ENCODE measurements around the gene PCDHGA8.
"Not testable (repeated sequence)": the region's sequence is repeated elsewhere in the genome, so short reads cannot be mapped to it uniquely, and the experiment has no call there.

PCDHGA8 gene

DNA sequence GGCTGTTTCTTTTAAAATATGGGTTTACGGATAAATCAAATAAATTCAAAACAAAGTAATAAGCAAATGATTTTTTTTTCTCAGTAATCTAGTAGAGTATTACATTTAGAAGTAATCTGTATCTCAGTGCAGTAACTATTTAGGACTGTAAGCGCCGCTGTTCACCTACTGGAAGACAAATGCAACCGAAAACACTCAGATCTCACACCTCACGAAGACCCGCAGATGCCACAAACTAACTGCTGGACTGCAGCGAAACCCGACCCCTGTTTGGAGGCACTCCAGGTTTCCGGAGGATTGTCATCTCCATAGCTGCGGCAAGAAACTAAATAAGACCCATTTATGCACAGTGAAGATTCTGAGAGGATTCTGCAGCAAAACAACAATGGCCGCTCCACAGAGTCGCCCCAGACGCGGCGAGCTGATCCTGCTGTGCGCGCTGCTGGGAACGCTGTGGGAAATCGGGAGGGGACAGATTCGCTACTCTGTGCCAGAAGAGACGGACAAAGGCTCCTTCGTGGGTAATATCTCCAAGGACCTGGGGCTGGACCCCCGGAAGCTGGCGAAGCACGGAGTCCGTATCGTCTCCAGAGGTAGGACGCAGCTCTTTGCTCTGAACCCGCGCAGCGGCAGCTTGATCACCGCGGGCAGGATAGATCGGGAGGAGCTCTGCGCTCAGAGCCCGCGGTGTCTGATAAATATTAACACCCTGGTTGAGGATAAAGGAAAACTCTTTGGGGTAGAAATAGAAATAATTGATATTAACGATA, at the start of gene PCDHGA8:
TSS of gene PCDHGA8 (plus strand) at position 205 of the 770 bp plus-strand sequence. CDS start at position 386, 181 bp downstream.
- H3K4me3 ChIP-seq (ENCODE audit: low read depth, low read length) = no peak within 1 kb of the TSS
- TF ChIP-seq, protein P1, sequence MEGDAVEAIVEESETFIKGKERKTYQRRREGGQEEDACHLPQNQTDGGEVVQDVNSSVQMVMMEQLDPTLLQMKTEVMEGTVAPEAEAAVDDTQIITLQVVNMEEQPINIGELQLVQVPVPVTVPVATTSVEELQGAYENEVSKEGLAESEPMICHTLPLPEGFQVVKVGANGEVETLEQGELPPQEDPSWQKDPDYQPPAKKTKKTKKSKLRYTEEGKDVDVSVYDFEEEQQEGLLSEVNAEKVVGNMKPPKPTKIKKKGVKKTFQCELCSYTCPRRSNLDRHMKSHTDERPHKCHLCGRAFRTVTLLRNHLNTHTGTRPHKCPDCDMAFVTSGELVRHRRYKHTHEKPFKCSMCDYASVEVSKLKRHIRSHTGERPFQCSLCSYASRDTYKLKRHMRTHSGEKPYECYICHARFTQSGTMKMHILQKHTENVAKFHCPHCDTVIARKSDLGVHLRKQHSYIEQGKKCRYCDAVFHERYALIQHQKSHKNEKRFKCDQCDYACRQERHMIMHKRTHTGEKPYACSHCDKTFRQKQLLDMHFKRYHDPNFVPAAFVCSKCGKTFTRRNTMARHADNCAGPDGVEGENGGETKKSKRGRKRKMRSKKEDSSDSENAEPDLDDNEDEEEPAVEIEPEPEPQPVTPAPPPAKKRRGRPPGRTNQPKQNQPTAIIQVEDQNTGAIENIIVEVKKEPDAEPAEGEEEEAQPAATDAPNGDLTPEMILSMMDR (IDR thresholded peaks at IDR 0.05; ENCODE audit: borderline replicate concordance, insufficient read depth, low read depth, low read length) = peak; percentile 8; the same call in 1 of the 2 replicates

DNA sequence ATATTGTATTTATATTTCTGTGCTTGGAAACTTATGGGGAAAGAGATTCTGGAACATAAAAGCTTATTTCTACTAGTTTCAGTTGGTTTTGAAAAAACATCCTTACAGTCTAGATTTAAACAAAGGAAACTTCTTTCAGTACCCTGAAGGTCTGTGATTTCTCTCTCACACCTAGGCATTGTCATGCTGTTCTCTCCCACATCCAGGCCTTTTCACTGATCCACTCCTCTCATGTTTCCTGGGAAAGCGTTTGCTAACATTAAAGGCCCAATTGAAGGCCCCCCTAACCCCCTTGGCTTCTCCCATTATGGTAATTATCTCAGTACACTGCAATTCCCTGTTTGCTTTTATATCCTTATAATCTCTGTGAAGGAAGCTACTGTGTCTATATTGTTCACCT, 49.7 kb upstream of the PCDHGA8 start:
- H3K4me3 ChIP-seq (ENCODE audit: low read depth, low read length) = no peak overlapping the region
- TF ChIP-seq, protein P1 (IDR thresholded peaks at IDR 0.05; ENCODE audit: borderline replicate concordance, insufficient read depth, low read depth, low read length) = no peak

DNA sequence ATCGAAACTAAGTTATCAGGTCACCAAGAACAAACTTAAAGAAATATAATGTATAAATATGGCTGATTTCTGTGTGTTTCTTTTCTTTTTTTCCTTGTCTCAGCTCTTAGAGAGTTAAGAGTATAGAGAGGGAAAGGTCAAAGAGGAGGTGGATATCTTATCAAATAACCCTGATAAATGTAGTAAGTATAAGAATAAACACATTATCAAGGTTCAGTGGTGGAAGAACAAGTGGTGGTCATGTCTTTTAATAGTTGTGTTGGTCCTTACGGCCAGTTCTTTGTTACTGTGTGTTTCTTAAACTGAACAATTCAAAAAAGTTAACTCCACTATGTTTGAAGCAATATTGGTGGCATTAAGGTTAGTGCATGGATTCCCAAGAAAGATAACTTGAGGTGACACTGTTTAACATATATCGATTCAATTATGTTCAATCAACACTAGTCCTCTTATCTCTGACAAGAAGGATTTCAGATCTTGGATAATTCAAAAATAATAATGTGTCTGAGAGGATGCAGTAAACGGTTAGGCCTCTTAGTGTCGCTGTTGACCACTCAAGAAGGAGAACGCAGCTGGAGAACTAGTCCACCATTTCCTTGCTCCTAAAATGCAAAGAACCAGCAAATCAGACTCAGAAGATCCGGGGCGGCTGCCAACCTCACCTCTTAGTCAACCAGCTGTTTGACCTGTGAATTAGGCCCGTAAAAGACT, 49.0 kb upstream of the PCDHGA8 start, which contains the start of gene PCDHGA3:
TSS of gene PCDHGA3 (plus strand) at position 588 of the 711 bp plus-strand sequence. CDS start 205 bp downstream, outside the sequence.
- H3K4me3 ChIP-seq (ENCODE audit: low read depth, low read length) = no peak within 1 kb of the TSS
- TF ChIP-seq, protein P1 (IDR thresholded peaks at IDR 0.05; ENCODE audit: borderline replicate concordance, insufficient read depth, low read depth, low read length) = peak; percentile 29; the same call in 1 of the 2 replicates

DNA sequence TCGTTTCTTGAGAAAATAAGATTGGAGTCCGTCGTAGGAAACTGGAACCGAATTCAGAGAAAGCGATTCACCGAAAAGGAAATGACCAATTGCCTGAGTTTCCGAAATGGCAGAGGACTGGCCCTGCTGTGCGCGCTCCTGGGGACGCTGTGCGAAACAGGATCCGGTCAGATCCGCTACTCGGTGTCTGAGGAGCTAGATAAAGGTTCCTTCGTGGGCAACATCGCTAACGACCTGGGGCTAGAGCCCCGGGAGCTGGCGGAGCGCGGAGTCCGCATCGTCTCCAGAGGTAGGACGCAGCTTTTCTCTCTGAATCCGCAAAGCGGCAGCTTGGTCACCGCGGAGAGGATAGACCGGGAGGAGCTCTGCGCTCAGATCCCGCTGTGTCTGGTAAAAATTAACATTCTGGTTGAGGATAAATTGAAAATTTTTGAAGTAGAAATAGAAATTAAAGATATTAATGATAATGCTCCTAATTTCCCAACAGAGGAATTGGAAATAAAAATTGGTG, 48.4 kb upstream of the PCDHGA8 start:
- TF ChIP-seq, protein P1 (IDR thresholded peaks at IDR 0.05; ENCODE audit: borderline replicate concordance, insufficient read depth, low read depth, low read length) = no peak
- no peak overlapping the region for H3K4me3 ChIP-seq (ENCODE audit: low read depth, low read length)

DNA sequence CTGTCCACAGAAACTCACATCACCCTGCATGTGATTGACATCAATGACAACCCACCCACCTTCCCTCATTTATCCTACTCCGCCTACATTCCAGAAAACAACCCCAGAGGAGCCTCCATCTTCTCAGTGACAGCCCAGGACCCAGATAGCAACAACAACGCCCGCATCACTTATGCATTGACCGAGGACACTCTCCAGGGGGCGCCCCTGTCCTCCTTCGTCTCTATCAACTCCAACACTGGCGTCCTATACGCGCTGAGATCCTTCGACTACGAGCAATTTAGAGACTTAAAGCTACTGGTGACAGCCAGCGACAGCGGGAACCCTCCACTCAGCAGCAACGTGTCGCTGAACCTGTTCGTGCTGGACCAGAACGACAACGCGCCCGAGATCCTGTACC, 47.1 kb upstream of the PCDHGA8 start:
- no peak overlapping the region for H3K4me3 ChIP-seq (ENCODE audit: low read depth, low read length)
- TF ChIP-seq, protein P1 (IDR thresholded peaks at IDR 0.05; ENCODE audit: borderline replicate concordance, insufficient read depth, low read depth, low read length) = no peak

DNA sequence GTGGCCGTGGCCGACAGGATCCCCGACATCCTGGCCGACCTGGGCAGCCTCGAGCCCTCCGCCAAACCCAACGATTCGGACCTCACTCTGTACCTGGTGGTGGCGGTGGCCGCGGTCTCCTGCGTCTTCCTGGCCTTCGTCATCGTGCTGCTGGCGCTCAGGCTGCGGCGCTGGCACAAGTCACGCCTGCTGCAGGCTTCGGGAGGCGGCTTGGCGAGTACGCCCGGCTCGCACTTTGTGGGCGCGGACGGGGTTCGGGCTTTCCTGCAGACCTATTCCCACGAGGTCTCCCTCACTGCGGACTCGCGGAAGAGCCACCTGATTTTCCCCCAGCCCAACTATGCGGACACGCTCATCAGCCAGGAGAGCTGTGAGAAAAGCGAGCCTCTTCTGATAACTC, 46.4 kb upstream of the PCDHGA8 start:
- not testable (repeated sequence) for H3K4me3 ChIP-seq (ENCODE audit: low read depth, low read length)

DNA sequence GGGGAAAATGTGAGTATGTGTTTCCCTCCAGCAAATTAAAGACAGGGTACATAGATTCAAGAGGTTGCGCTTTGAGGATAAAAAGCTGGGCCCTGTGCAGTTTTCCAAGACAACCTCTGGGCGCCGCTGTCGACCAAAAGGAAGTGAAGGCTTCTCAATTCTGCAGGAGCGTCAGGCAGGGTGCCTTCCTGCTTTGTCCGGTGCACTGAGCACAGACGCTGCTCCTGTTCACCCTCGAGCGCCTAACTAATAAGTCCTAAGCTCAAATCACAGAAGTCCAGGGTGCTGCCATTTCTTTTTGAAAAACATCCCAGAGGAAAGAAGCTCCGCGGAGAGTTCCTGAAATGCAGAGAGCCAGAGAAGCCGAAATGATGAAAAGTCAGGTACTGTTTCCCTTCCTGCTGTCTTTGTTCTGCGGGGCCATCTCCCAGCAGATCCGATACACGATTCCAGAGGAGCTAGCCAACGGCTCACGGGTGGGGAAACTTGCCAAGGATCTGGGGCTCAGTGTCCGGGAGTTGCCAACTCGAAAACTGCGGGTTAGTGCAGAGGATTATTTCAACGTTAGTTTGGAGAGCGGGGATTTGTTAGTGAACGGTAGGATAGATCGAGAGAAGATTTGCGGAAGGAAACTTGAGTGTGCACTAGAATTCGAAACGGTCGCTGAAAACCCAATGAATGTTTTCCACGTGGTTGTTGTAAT, 42.4 kb upstream of the PCDHGA8 start, which contains the start of gene PCDHGB1:
TSS of gene PCDHGB1 (plus strand) at position 183 of the 703 bp plus-strand sequence. CDS start at position 345, 162 bp downstream.
- TF ChIP-seq, protein P1 (IDR thresholded peaks at IDR 0.05; ENCODE audit: borderline replicate concordance, insufficient read depth, low read depth, low read length) = peak; percentile 51; the same call in 1 of the 2 replicates
- H3K4me3 ChIP-seq (ENCODE audit: low read depth, low read length) = no peak within 1 kb of the TSS

Measured in GM12875 (cell line).